ENCODE measurements around the gene LPCAT1.
"Not testable (repeated sequence)": the region's sequence is repeated elsewhere in the genome, so short reads cannot be mapped to it uniquely, and the experiment has no call there.

LPCAT1 gene

GRCh38 chr5:1540166-1540565, 16.4 kb upstream of the LPCAT1 start:
- FAIRE-seq = no peak

- FAIRE-seq = not testable (repeated sequence)
Observed at GRCh38 chr5:1539393-1540161, 15.8 kb upstream of the LPCAT1 start.

GRCh38 chr5:1538741-1539392, 15.1 kb upstream of the LPCAT1 start:
- no peak for FAIRE-seq

GRCh38 chr5:1538276-1538675, 14.5 kb upstream of the LPCAT1 start:
- no peak for FAIRE-seq

- no peak for FAIRE-seq
Observed at GRCh38 chr5:1537603-1538154, 13.9 kb upstream of the LPCAT1 start.

- FAIRE-seq = no peak
Observed at GRCh38 chr5:1536871-1537602, 13.3 kb upstream of the LPCAT1 start.

- FAIRE-seq = no peak
Observed at GRCh38 chr5:1536322-1536845, 12.6 kb upstream of the LPCAT1 start.

- FAIRE-seq = no peak
Observed at GRCh38 chr5:1535646-1536045, 11.9 kb upstream of the LPCAT1 start.

- no peak for FAIRE-seq
Observed at GRCh38 chr5:1532384-1532783, 8.6 kb upstream of the LPCAT1 start.

GRCh38 chr5:1529498-1529897, 5.7 kb upstream of the LPCAT1 start:
- FAIRE-seq = no peak

GRCh38 chr5:1527533-1528205, 3.9 kb upstream of the LPCAT1 start:
- FAIRE-seq = no peak

- no peak for FAIRE-seq
Observed at GRCh38 chr5:1526681-1527131, 2.9 kb upstream of the LPCAT1 start.

- FAIRE-seq = no peak
Observed at GRCh38 chr5:1526190-1526631, 2.5 kb upstream of the LPCAT1 start.

- FAIRE-seq = no peak
Observed at GRCh38 chr5:1525624-1526189, 1.9 kb upstream of the LPCAT1 start.

GRCh38 chr5:1524799-1525623, 1.3 kb upstream of the LPCAT1 start:
- FAIRE-seq = no peak

- FAIRE-seq = no peak
Observed at GRCh38 chr5:1524481-1524798, 680 bp upstream of the LPCAT1 start.

GRCh38 chr5:1523480-1523792, 324 bp downstream of the LPCAT1 start:
- no peak for FAIRE-seq

GRCh38 chr5:1522601-1523479, 920 bp downstream of the LPCAT1 start:
- FAIRE-seq = no peak

- no peak for FAIRE-seq
Observed at GRCh38 chr5:1521671-1522600, 1.8 kb downstream of the LPCAT1 start.
